GM12872 (cell line): ENCODE measurements around the gene NCSTN.

ENCODE experiments used
- CTCF ChIP-seq: IDR thresholded peaks from 3 replicates; pipeline ENCODE4 v1.5.1; 2011; ENCODE audit warnings: low read depth, mild to moderate bottlenecking, low read length, moderate library complexity; ENCODE audit not compliant: insufficient read depth

The NCSTN gene

GRCh38 chr1:160367516-160367900 is 24.3 kb downstream of the NCSTN start:
- no peak for TF ChIP-seq CTCF

DNA sequence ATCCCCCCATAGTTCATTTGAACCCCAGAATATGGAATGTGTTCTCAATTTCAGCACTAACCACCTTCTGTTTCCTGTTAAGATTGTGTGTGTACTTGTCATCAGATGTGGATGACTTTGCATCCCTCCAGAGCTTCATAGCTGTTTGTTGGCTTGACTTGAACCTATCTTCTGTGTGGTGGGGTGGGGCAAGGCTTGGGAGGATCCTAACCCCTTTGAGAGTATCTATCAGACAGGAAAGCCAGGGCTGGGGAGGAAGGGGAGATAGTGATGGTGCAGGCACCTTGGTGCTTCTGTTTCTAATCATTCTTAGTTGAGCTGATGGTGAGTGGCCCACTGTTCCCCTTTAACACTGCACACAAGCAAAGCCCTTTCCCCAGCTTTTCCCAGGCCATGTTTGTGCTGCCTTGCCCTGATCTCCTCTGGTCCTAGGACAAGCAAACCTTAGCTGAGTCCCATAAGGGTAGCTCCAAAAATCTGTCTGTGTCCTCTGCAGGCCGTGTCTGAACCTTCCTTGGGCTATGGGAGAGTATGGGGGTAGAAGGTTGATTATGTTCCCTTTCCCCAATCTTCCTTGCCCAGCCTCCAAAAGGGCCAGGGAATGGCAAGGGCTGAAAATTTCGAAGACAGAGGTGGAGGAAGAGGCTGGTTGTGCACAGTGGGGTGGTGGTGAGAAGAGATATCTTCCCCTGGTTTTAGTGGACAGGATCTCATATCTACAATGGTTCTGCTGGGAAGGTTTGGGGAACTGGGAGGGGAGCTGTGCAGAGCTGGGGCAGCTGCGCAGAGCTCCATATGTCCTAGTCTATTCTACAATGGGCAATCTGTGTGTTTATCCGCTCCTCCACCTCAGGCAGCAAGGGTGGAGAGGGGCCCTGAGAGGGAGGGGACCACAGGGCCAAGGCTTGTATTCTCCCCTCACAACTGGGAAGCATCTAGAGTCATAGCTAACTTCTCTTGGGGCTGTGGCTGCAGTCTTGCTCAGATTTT is 25.0 kb downstream of the NCSTN start:
- TF ChIP-seq CTCF, result no peak

- TF ChIP-seq CTCF, result no peak
Observed at GRCh38 chr1:160369087-160369486, 25.9 kb downstream of the NCSTN start.

GRCh38 chr1:160370561-160371345 is 27.6 kb downstream of the NCSTN start:
- TF ChIP-seq CTCF, result no peak

- no peak for TF ChIP-seq CTCF
Observed at GRCh38 chr1:160371346-160371631, 28.1 kb downstream of the NCSTN start.

GRCh38 chr1:160371756-160372155 is 28.6 kb downstream of the NCSTN start:
- no peak for TF ChIP-seq CTCF

GRCh38 chr1:160373696-160374095 is 30.5 kb downstream of the NCSTN start:
- no peak for TF ChIP-seq CTCF
